A549 (cell line): ENCODE measurements around the gene THBS2. TPM values are rescaled to one million over a fixed set of nuclear protein-coding genes. Genes with fewer than 3 reads are reported as not detected.

Experiments
- CBX2 ChIP-seq: fragments of 200-600 bp; sonication (generic); IDR thresholded peaks from 2 replicates; pipeline ENCODE4 v1.6.1; 2016; ENCODE audit warnings: low read depth, mild to moderate bottlenecking, borderline replicate concordance
- CEBPB ChIP-seq, 2 experiments: fragments of >200 bp in 1 of 2; sonication (Bioruptor Twin) in 1 of 2; formaldehyde crosslinking in 1 of 2; IDR thresholded peaks; 2 replicates each; pipeline ENCODE4 v1.6.1; 2012 to 2016
- CHD2 ChIP-seq: fragments of 150-350 bp; IDR thresholded peaks from 2 replicates; pipeline ENCODE4 v1.6.1; 2014; ENCODE audit warnings: low read length; ENCODE audit not compliant: partially characterized antibody
- EHMT2 ChIP-seq: fragments of 200-600 bp; sonication (generic); IDR thresholded peaks from 2 replicates; pipeline ENCODE4 v1.6.1; 2016; ENCODE audit warnings: antibody characterized with exemption, low read depth, mild to moderate bottlenecking, moderate library complexity
- EP300 ChIP-seq, 2 experiments: fragments of >200 bp; sonication (Bioruptor Twin); formaldehyde crosslinking; IDR thresholded peaks; 2 replicates in 1 of 2; 3 replicates in 1 of 2; pipeline ENCODE4 v1.6.1; 2016 to 2017
- FOSL2 ChIP-seq, 2 experiments: fragments of 450-650 bp in 1 of 2; fragments of >200 bp in 1 of 2; sonication (Bioruptor Twin) in 1 of 2; formaldehyde crosslinking; IDR thresholded peaks; 2 replicates each; pipeline versions ENCODE4 v1.5.0 to v1.6.1; 2016 to 2020; ENCODE audit warnings: mild to moderate bottlenecking in 1 of 2, moderate library complexity in 1 of 2
- FOXS1 ChIP-seq: fragments of 250-450 bp; sonication (Bioruptor Pico); IDR thresholded peaks from 2 replicates; pipeline ENCODE4 v1.5.0; 2020; ENCODE audit warnings: mild to moderate bottlenecking, moderate library complexity
- GATA3 ChIP-seq: IDR thresholded peaks from 2 replicates; pipeline ENCODE4 v1.6.1; 2012; ENCODE audit warnings: borderline replicate concordance
- HDAC2 ChIP-seq: fragments of 200-600 bp; sonication (generic); IDR thresholded peaks from 2 replicates; pipeline ENCODE4 v1.6.1; 2016
- HES2 ChIP-seq: fragments of >200 bp; sonication (Bioruptor Twin); formaldehyde crosslinking; IDR thresholded peaks from 2 replicates; pipeline ENCODE4 v1.6.1; 2016
- HEYL ChIP-seq: fragments of 250-450 bp; sonication (Bioruptor Pico); IDR thresholded peaks from 2 replicates; pipeline ENCODE4 v1.8.0; 2021; ENCODE audit warnings: mild to moderate bottlenecking, moderate library complexity
- HOXA7 ChIP-seq: fragments of 250-450 bp; sonication (Bioruptor Pico); IDR thresholded peaks from 2 replicates; pipeline ENCODE4 v1.5.0; 2020; ENCODE audit warnings: mild to moderate bottlenecking, moderate library complexity
- HOXB13 ChIP-seq: fragments of 250-450 bp; sonication (Bioruptor Pico); IDR thresholded peaks from 2 replicates; pipeline ENCODE4 v1.5.0; 2020; ENCODE audit warnings: low read depth, mild to moderate bottlenecking, moderate library complexity
- JUN ChIP-seq, 2 experiments: fragments of >200 bp; sonication (Bioruptor Twin); formaldehyde crosslinking; IDR thresholded peaks; 2 replicates in 1 of 2; 3 replicates in 1 of 2; pipeline ENCODE4 v1.6.1; 2016 to 2017
- JUNB ChIP-seq: fragments of >200 bp; sonication (Bioruptor Twin); formaldehyde crosslinking; IDR thresholded peaks from 2 replicates; pipeline ENCODE4 v1.6.1; 2016
- KDM1A ChIP-seq: fragments of 200-600 bp; sonication (generic); IDR thresholded peaks from 2 replicates; pipeline ENCODE4 v1.6.1; 2016; ENCODE audit warnings: low read depth, mild to moderate bottlenecking
- MAFK ChIP-seq: fragments of 450-650 bp; IDR thresholded peaks from 2 replicates; pipeline ENCODE4 v1.6.1; 2014; ENCODE audit not compliant: partially characterized antibody
- MAX ChIP-seq: IDR thresholded peaks from 2 replicates; pipeline ENCODE4 v1.6.1; 2012
- MAZ ChIP-seq: fragments of 150-350 bp; IDR thresholded peaks from 2 replicates; pipeline ENCODE4 v1.6.1; 2014; ENCODE audit warnings: antibody characterized with exemption, low read depth, low read length, borderline replicate concordance
- MYC ChIP-seq: IDR thresholded peaks from 2 replicates; pipeline ENCODE4 v1.6.1; 2012; ENCODE audit warnings: mild to moderate bottlenecking, inconsistent platforms, low read length, improper control_type of control experiment, borderline replicate concordance
- NFE2L2 ChIP-seq: fragments of 150-350 bp; conservative IDR thresholded peaks from 2 replicates; pipeline ENCODE4 v1.6.1; 2014; ENCODE audit warnings: low read length
- NR3C1 ChIP-seq: fragments of >200 bp; sonication (Bioruptor Twin); formaldehyde crosslinking; IDR thresholded peaks from 3 replicates; pipeline ENCODE4 v1.6.1; 2017
- PBX3 ChIP-seq: IDR thresholded peaks from 2 replicates; pipeline ENCODE4 v1.6.1; 2012
- RAD21 ChIP-seq, 2 experiments: fragments of >200 bp in 1 of 2; sonication (Bioruptor Twin) in 1 of 2; formaldehyde crosslinking in 1 of 2; IDR thresholded peaks in 1 of 2; conservative IDR thresholded peaks in 1 of 2; 2 replicates in 1 of 2; 3 replicates in 1 of 2; pipeline ENCODE4 v1.6.1; 2012 to 2018; ENCODE audit warnings: inconsistent platforms in 1 of 2
- RARB ChIP-seq: fragments of 250-450 bp; sonication (Bioruptor Pico); IDR thresholded peaks from 2 replicates; pipeline ENCODE4 v1.8.0; 2021; ENCODE audit warnings: mild to moderate bottlenecking, moderate library complexity
- RCOR1 ChIP-seq: fragments of 150-350 bp; IDR thresholded peaks from 2 replicates; pipeline ENCODE4 v1.6.1; 2014; ENCODE audit warnings: antibody characterized with exemption, low read length, low read depth
- RFX5 ChIP-seq: fragments of 450-650 bp; IDR thresholded peaks from 2 replicates; pipeline ENCODE4 v1.7.1; 2014; ENCODE audit warnings: antibody characterized with exemption, mild to moderate bottlenecking, moderate library complexity
- RNF2 ChIP-seq: fragments of 200-600 bp; sonication (generic); IDR thresholded peaks from 2 replicates; pipeline ENCODE4 v1.6.1; 2016; ENCODE audit warnings: low read depth, mild to moderate bottlenecking, antibody characterized with exemption, moderate library complexity, borderline replicate concordance
- SREBF2 ChIP-seq: fragments of 450-650 bp; IDR thresholded peaks from 2 replicates; pipeline ENCODE4 v1.6.1; 2014; ENCODE audit warnings: mild to moderate bottlenecking, moderate library complexity
- TP53 ChIP-seq: fragments of 250-450 bp; sonication (Bioruptor Pico); IDR thresholded peaks from 2 replicates; pipeline ENCODE4 v1.5.0; 2021; ENCODE audit warnings: mild to moderate bottlenecking, moderate library complexity
- ZFP36 ChIP-seq: fragments of 450-650 bp; IDR thresholded peaks from 2 replicates; pipeline ENCODE4 v1.6.1; 2014; ENCODE audit warnings: borderline replicate concordance; ENCODE audit not compliant: partially characterized antibody
- ZNF302 ChIP-seq: fragments of 250-450 bp; sonication (Bioruptor Pico); IDR thresholded peaks from 2 replicates; pipeline ENCODE4 v1.9.0; 2021; ENCODE audit warnings: inconsistent platforms, mild to moderate bottlenecking, moderate library complexity
- ZSCAN20 ChIP-seq: fragments of 250-450 bp; sonication (Bioruptor Pico); IDR thresholded peaks from 2 replicates; pipeline ENCODE4 v1.8.0; 2022; ENCODE audit warnings: mild to moderate bottlenecking, moderate library complexity
- polyA plus RNA-seq, 4 experiments: library from polyadenylated mRNA; depleted of rRNA in 3 of 4; stranded (reverse); fragments of >200 nt; fragmentation: RNase III in 1 of 4; extraction: RNeasy Plus Mini Kit Qiagen cat#74134 plus additional on column Dnase treatment in 1 of 4; gene quantifications; 2 replicates in 3 of 4; 3 replicates in 1 of 4; pipeline ENCODE4 v1.2.3, GENCODE V29; 2011 to 2017

THBS2 gene
- polyA plus RNA-seq, 2 of the 4 experiments (the other 2 are of a cell fraction), result 0.01 to 0.06 TPM

- peak; percentile 94 to 97 for TF ChIP-seq JUN (IDR thresholded peaks at IDR 0.05)
- 0 out of 2 replicates have a peak, but pooled peaks have one; percentile 60 for TF ChIP-seq PBX3
- peak; percentile 87 for TF ChIP-seq GATA3
- peak; percentile 86 for TF ChIP-seq FOSL2 (IDR thresholded peaks at IDR 0.05)
- peak; percentile 90 for TF ChIP-seq FOSL2 (CRISPR knock-in tag; IDR thresholded peaks at IDR 0.05)
- TF ChIP-seq CEBPB (IDR thresholded peaks at IDR 0.05), result peak; percentile 98 to 99
- TF ChIP-seq NR3C1, result no peak
- no peak for TF ChIP-seq NFE2L2
- no peak for TF ChIP-seq FOXS1 (CRISPR knock-in tag)
- no peak for TF ChIP-seq ZNF302
- peak; percentile 84 to 93; a peak in 3 of 5 replicates for TF ChIP-seq EP300 (IDR thresholded peaks at IDR 0.05)
- TF ChIP-seq HOXB13 (CRISPR knock-in tag), result no peak
- no peak for TF ChIP-seq MAZ
- no peak for TF ChIP-seq RNF2
- TF ChIP-seq RCOR1, result no peak
- no peak for TF ChIP-seq HDAC2
- no peak for TF ChIP-seq SREBF2
- no peak for TF ChIP-seq KDM1A
- TF ChIP-seq EHMT2, result no peak
- no peak for TF ChIP-seq RFX5
- no peak for TF ChIP-seq HOXA7
- TF ChIP-seq RAD21 (conservative IDR thresholded peaks at IDR 0.05 in 1 of 2, IDR thresholded peaks at IDR 0.05 in 1 of 2), result peak; percentile 1 to 58; a peak in 4 of 5 replicates
- TF ChIP-seq JUNB, result peak; percentile 97
- no peak for TF ChIP-seq CBX2
- TF ChIP-seq ZSCAN20 (CRISPR knock-in tag), result no peak
- no peak for TF ChIP-seq TP53 (CRISPR knock-in tag)
- TF ChIP-seq MAFK, result no peak
- TF ChIP-seq HES2, result peak; percentile 87
- TF ChIP-seq MYC, result no peak
- peak; percentile 78 for TF ChIP-seq MAX
- TF ChIP-seq HEYL, result no peak
- no peak for TF ChIP-seq RARB
- TF ChIP-seq CHD2, result no peak
- TF ChIP-seq ZFP36, result no peak
Measured at GRCh38 chr6:169292338-169293124, 38.9 kb upstream of the THBS2 start (continued).
